ENCODE results near the gene PRPF18. TPM values are rescaled to one million over a fixed set of nuclear protein-coding genes. Genes with fewer than 3 reads are reported as not detected.

Gene PRPF18
- polyA plus RNA-seq, 2 donors: 6.6 to 13.4 TPM

DNA sequence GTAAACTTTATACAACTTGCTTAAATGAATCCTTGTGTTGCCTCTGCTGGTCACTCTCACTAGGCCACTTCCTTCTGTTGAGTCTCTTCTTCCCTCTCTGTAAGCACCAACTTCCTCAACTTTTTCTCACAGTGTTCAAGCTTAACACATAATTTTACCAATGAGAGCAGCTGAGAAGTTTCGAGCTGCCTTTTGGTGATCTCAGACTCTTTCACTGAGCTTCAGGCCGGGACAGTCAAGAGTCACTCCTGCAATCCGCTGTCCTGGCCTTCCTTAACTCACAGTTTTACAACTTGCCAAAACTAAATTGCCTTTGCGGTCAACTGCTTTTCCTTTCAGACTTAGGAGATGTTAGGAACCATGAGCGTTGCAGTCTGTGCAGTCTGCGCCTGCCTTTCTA, 47.4 kb downstream of the PRPF18 start:
- H3K36me3 ChIP-seq (ENCODE audit: control insufficient read depth in 2 of 2, insufficient read depth in 2 of 2, low read length in 1 of 2): peaks cover 0 to 5% of the 10 kb centered on the region in 2 donors
- peak overlapping the region in 1 of 2 donors; percentile 19 for H3K27ac ChIP-seq (ENCODE audit: low read depth in 2 of 2, low read length in 1 of 2)
- 81% methylated on average over 6 of the region's 6 CpGs for WGBS, 2 donors
- no peaks in the 10 kb centered on the region for H3K27me3 ChIP-seq (ENCODE audit: control insufficient read depth in 1 of 2, insufficient read depth in 2 of 2, low read length in 2 of 2)
- no peaks in the 10 kb centered on the region for H3K9me3 ChIP-seq (ENCODE audit: control insufficient read depth in 2 of 2, insufficient read depth in 1 of 2, low read depth in 1 of 2, low read length in 1 of 2)
- no peak overlapping the region for H3K4me3 ChIP-seq (ENCODE audit: low read depth in 1 of 2, low read length in 2 of 2)
- H3K4me1 ChIP-seq (ENCODE audit: control insufficient read depth in 2 of 2, insufficient read depth in 2 of 2, low read length in 1 of 2): no peaks in the 10 kb centered on the region

DNA sequence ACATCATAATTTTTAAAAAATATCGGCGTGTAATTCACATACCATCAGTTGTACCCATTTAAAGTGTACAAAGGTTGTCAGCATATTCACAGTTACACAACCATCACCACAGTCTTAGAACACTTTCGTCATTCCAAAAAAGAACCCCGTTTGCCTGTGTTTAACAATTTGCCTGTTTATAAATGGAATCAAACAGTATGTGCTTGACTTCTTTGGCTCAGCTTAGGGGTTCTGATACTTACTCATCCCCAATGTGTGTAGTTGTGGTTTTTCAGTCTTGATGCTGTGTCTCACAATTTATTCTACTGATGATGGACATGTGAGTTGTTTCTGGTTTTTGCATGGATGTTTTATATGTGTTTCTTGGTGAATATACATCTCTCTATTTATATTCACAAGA, 50.0 kb downstream of the PRPF18 start:
- H3K36me3 ChIP-seq (ENCODE audit: control insufficient read depth in 2 of 2, insufficient read depth in 2 of 2, low read length in 1 of 2): peaks cover 0 to 3% of the 10 kb centered on the region in 2 donors
- no peaks in the 10 kb centered on the region for H3K27me3 ChIP-seq (ENCODE audit: control insufficient read depth in 1 of 2, insufficient read depth in 2 of 2, low read length in 2 of 2)
- no peak overlapping the region for H3K4me3 ChIP-seq (ENCODE audit: low read depth in 1 of 2, low read length in 2 of 2)
- peaks cover 0 to under 1% of the 10 kb centered on the region in 2 donors for H3K9me3 ChIP-seq (ENCODE audit: control insufficient read depth in 2 of 2, insufficient read depth in 1 of 2, low read depth in 1 of 2, low read length in 1 of 2)
- 89 to 91% methylated on average over 4 of the region's 4 CpGs for WGBS, 2 donors
- H3K27ac ChIP-seq (ENCODE audit: low read depth in 2 of 2, low read length in 1 of 2): no peak overlapping the region
- H3K4me1 ChIP-seq (ENCODE audit: control insufficient read depth in 2 of 2, insufficient read depth in 2 of 2, low read length in 1 of 2): no peaks in the 10 kb centered on the region

DNA sequence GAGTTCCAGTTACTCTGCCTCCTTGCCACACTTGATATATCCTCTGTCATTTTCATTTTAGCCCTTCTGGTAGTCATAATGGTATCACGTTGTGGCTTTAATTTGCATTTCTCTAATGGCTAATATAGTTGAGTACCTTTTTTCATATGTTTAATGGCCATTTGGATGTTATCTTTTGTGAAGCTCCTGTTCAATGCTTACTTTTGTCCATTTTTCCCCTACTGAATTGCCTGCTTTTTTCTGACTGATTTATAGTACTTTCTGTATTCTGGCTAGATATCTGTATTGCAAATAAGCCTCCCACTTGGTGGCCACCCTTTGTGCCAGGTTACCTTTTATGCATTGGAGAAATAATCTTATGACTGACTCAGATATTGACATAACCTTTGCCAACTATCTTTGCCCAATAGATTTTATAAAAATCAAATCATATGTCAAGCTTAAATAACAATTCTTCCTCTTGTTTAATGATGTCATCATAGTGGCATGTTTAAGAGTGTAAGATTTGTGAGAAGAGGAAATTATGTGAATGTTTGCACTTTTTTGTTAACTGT, 50.6 kb downstream of the PRPF18 start:
- Histone ChIP-seq H3K27me3 (ENCODE audit: control insufficient read depth in 1 of 2, insufficient read depth in 2 of 2, low read length in 2 of 2) (no peaks in the 10 kb centered on the region), H3K4me1 (ENCODE audit: control insufficient read depth in 2 of 2, insufficient read depth in 2 of 2, low read length in 1 of 2) (no peaks in the 10 kb centered on the region), H3K36me3 (ENCODE audit: control insufficient read depth in 2 of 2, insufficient read depth in 2 of 2, low read length in 1 of 2) (peaks cover 0 to 3% of the 10 kb centered on the region in 2 donors), H3K4me3 (ENCODE audit: low read depth in 1 of 2, low read length in 2 of 2) (no peak overlapping the region), H3K27ac (ENCODE audit: low read depth in 2 of 2, low read length in 1 of 2) (no peak overlapping the region), H3K9me3 (ENCODE audit: control insufficient read depth in 2 of 2, insufficient read depth in 1 of 2, low read depth in 1 of 2, low read length in 1 of 2) (peaks cover 0 to 3% of the 10 kb centered on the region in 2 donors)
- WGBS, 2 donors: 75 to 84% methylated on average over 1 of the region's 1 CpG

DNA sequence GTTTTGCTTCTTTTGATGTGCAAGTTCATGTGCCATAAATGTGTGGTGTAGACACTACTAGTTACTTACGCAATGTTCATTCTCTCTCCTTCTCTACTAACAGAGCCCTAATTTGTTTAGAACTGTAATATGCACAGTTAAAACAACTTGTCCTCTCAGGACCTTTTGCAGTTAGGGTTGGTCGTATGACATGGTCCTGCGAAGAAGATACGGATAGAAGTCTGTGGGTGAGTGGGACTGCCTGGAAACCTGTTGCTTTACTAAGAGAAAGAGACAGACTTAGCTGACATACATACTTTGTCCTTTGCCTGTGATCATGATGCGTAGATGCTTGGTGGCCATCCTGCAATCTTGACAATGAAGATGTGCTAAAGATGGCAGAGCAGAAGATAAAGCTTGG, 51.1 kb downstream of the PRPF18 start:
- 91 to 95% methylated on average over 5 of the region's 5 CpGs for WGBS, 2 donors
- H3K36me3 ChIP-seq (ENCODE audit: control insufficient read depth in 2 of 2, insufficient read depth in 2 of 2, low read length in 1 of 2): peaks cover 0 to 3% of the 10 kb centered on the region in 2 donors

DNA sequence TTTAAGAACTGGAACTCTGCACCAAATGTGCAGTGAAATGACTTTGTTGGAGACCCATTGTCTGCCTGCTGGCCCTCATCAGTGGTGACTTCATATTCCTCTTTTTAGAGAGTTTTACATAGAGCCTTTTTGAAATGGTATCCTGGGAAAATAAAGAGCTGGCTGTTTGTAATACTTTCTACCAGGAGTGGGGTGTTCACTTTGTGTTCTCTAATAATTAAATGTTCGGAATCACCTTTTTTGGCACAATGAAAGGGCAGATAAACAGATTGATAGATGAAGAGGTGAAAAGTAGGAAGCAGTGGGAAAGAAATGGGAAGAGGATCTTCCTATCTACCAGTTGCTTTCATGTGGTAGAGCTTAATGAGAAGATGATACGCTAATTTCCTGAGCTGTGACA, 55.5 kb downstream of the PRPF18 start:
- Histone ChIP-seq H3K4me3 (ENCODE audit: low read depth in 1 of 2, low read length in 2 of 2) (no peak overlapping the region), H3K9me3 (ENCODE audit: control insufficient read depth in 2 of 2, insufficient read depth in 1 of 2, low read depth in 1 of 2, low read length in 1 of 2) (peaks cover 3 to 4% of the 10 kb centered on the region in 2 donors), H3K27me3 (ENCODE audit: control insufficient read depth in 1 of 2, insufficient read depth in 2 of 2, low read length in 2 of 2) (no peaks in the 10 kb centered on the region), H3K36me3 (ENCODE audit: control insufficient read depth in 2 of 2, insufficient read depth in 2 of 2, low read length in 1 of 2) (peaks cover 13 to 14% of the 10 kb centered on the region in 2 donors), H3K4me1 (ENCODE audit: control insufficient read depth in 2 of 2, insufficient read depth in 2 of 2, low read length in 1 of 2) (no peaks in the 10 kb centered on the region), H3K27ac (ENCODE audit: low read depth in 2 of 2, low read length in 1 of 2) (no peak overlapping the region)
- 97 to 100% methylated on average over 2 of the region's 2 CpGs for WGBS, 2 donors

More for the DNA sequence above, 51.1 kb downstream of the PRPF18 start:
- Histone ChIP-seq H3K9me3 (ENCODE audit: control insufficient read depth in 2 of 2, insufficient read depth in 1 of 2, low read depth in 1 of 2, low read length in 1 of 2) (peaks cover 3 to 4% of the 10 kb centered on the region in 2 donors), H3K4me3 (ENCODE audit: low read depth in 1 of 2, low read length in 2 of 2) (no peak overlapping the region), H3K4me1 (ENCODE audit: control insufficient read depth in 2 of 2, insufficient read depth in 2 of 2, low read length in 1 of 2) (no peaks in the 10 kb centered on the region), H3K27ac (ENCODE audit: low read depth in 2 of 2, low read length in 1 of 2) (no peak overlapping the region), H3K27me3 (ENCODE audit: control insufficient read depth in 1 of 2, insufficient read depth in 2 of 2, low read length in 2 of 2) (no peaks in the 10 kb centered on the region)

DNA sequence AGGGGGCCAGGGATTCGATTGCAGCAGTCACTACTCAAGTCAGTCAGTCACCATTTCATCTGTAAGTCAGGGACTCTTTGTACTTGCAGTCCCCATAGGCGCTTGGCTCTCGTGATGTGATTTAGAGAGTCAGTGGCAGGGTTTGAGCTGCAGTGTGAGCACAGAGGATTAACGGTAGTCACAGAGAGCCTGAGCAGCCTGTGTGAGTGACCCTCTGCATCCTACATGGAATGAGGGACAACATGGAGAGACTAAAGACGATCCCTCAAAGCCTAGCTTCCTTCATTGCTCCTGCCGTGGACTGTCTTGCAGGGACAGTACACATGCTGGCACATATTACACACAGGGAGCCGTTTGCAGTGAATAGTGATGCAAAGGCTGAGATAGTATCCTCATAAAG, 56.3 kb downstream of the PRPF18 start:
- no peaks in the 10 kb centered on the region for H3K4me1 ChIP-seq (ENCODE audit: control insufficient read depth in 2 of 2, insufficient read depth in 2 of 2, low read length in 1 of 2)
- H3K36me3 ChIP-seq (ENCODE audit: control insufficient read depth in 2 of 2, insufficient read depth in 2 of 2, low read length in 1 of 2): peaks cover 13 to 14% of the 10 kb centered on the region in 2 donors
- 89 to 92% methylated on average over 7 of the region's 7 CpGs for WGBS, 2 donors

DNA sequence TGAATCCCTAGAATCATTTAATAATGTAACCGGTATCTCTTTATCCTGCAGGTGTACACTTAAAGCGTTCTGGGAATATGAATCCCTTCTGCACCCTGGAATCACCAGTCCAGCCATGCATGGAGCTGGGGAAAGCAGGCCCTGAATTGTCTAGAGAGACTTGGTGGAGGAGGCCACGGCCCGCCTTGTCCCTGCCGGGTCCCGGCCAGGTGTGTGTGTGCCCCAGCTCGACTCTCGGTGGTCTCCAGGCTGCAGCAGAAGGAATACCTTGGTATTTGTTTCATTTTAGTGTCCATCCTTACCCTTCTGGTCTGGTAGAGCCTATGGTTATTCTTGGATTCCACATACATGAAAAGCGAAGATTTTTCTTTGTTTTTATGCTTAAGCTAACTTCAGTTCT, 58.1 kb downstream of the PRPF18 start:
- 95 to 96% methylated on average over 9 of the region's 9 CpGs for WGBS, 2 donors
- peaks cover 3 to 4% of the 10 kb centered on the region in 2 donors for H3K9me3 ChIP-seq (ENCODE audit: control insufficient read depth in 2 of 2, insufficient read depth in 1 of 2, low read depth in 1 of 2, low read length in 1 of 2)
- no peaks in the 10 kb centered on the region for H3K4me1 ChIP-seq (ENCODE audit: control insufficient read depth in 2 of 2, insufficient read depth in 2 of 2, low read length in 1 of 2)
- H3K4me3 ChIP-seq (ENCODE audit: low read depth in 1 of 2, low read length in 2 of 2): no peak overlapping the region
- no peak overlapping the region for H3K27ac ChIP-seq (ENCODE audit: low read depth in 2 of 2, low read length in 1 of 2)
- peaks cover 18 to 21% of the 10 kb centered on the region in 2 donors for H3K36me3 ChIP-seq (ENCODE audit: control insufficient read depth in 2 of 2, insufficient read depth in 2 of 2, low read length in 1 of 2)
- no peaks in the 10 kb centered on the region for H3K27me3 ChIP-seq (ENCODE audit: control insufficient read depth in 1 of 2, insufficient read depth in 2 of 2, low read length in 2 of 2)

More for the DNA sequence above, 56.3 kb downstream of the PRPF18 start:
- Histone ChIP-seq H3K9me3 (ENCODE audit: control insufficient read depth in 2 of 2, insufficient read depth in 1 of 2, low read depth in 1 of 2, low read length in 1 of 2) (peaks cover 3 to 4% of the 10 kb centered on the region in 2 donors), H3K4me3 (ENCODE audit: low read depth in 1 of 2, low read length in 2 of 2) (no peak overlapping the region), H3K27me3 (ENCODE audit: control insufficient read depth in 1 of 2, insufficient read depth in 2 of 2, low read length in 2 of 2) (no peaks in the 10 kb centered on the region), H3K27ac (ENCODE audit: low read depth in 2 of 2, low read length in 1 of 2) (no peak overlapping the region)

DNA sequence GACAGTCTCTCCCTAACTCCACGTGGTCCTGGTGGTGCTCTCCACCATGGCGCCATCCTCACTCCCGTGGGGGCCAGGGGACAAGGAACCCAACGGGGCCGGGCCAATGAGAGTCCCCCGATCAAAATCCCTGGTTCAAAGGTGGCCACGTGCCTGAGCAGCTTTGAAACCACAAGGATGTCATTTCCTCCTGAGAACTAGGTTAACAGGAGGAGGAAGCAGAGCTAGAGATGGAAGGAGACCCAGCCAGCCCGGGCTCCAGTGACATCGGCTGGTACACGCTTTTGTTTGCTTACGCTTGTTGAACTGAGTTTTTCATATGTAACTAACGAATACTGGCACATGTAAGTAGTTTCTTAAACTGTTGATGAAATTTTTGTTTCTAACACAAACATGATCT, 61.7 kb downstream of the PRPF18 start:
- Histone ChIP-seq H3K9me3 (ENCODE audit: control insufficient read depth in 2 of 2, insufficient read depth in 1 of 2, low read depth in 1 of 2, low read length in 1 of 2) (no peaks in the 10 kb centered on the region), H3K36me3 (ENCODE audit: control insufficient read depth in 2 of 2, insufficient read depth in 2 of 2, low read length in 1 of 2) (peaks cover 27 to 31% of the 10 kb centered on the region in 2 donors), H3K4me1 (ENCODE audit: control insufficient read depth in 2 of 2, insufficient read depth in 2 of 2, low read length in 1 of 2) (no peaks in the 10 kb centered on the region), H3K27ac (ENCODE audit: low read depth in 2 of 2, low read length in 1 of 2) (no peak overlapping the region), H3K27me3 (ENCODE audit: control insufficient read depth in 1 of 2, insufficient read depth in 2 of 2, low read length in 2 of 2) (no peaks in the 10 kb centered on the region), H3K4me3 (ENCODE audit: low read depth in 1 of 2, low read length in 2 of 2) (no peak overlapping the region)
- 85 to 90% methylated on average over 12 of the region's 12 CpGs for whole genome bisulfite sequencing, 2 donors

DNA sequence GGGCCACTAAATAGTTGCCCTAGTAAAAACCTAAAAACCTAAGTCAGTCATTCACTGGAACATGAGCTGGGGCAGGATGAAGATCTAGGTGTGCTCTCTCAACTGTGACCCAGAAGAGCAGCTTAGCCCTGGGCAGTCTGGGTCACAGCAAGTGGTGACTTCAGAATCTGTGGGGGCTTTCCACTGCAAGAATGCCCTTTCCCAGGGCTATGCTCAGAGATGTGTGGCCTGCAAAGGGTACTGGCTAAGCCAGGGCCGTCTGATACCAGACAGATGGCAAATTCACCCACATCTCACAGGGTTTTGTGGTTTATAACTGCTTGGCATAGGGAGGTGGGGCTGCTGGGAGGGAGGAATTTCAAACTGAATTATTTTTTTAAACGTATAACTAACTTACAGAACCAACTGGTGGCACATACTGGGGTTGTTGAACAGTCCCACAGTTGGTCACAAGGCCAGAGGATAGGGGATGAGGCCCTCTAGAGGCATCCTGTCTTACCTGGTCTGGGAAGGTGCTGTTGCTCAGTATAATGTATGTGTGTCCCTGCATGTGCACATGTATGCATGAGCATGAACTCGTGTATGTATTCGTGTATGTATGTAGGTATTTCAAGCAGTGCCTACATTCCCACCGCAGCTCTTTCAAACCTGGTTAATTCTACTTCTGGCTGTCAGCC, 63.2 kb downstream of the PRPF18 start:
- WGBS, 2 donors: 74 to 80% methylated on average over 5 of the region's 5 CpGs
- peaks cover 31 to 39% of the 10 kb centered on the region in 2 donors for H3K36me3 ChIP-seq (ENCODE audit: control insufficient read depth in 2 of 2, insufficient read depth in 2 of 2, low read length in 1 of 2)
- H3K27ac ChIP-seq (ENCODE audit: low read depth in 2 of 2, low read length in 1 of 2): no peak overlapping the region
- no peaks in the 10 kb centered on the region for H3K9me3 ChIP-seq (ENCODE audit: control insufficient read depth in 2 of 2, insufficient read depth in 1 of 2, low read depth in 1 of 2, low read length in 1 of 2)
- no peak overlapping the region for H3K4me3 ChIP-seq (ENCODE audit: low read depth in 1 of 2, low read length in 2 of 2)
- H3K27me3 ChIP-seq (ENCODE audit: control insufficient read depth in 1 of 2, insufficient read depth in 2 of 2, low read length in 2 of 2): no peaks in the 10 kb centered on the region
- H3K4me1 ChIP-seq (ENCODE audit: control insufficient read depth in 2 of 2, insufficient read depth in 2 of 2, low read length in 1 of 2): peaks cover 0 to 2% of the 10 kb centered on the region in 2 donors

DNA sequence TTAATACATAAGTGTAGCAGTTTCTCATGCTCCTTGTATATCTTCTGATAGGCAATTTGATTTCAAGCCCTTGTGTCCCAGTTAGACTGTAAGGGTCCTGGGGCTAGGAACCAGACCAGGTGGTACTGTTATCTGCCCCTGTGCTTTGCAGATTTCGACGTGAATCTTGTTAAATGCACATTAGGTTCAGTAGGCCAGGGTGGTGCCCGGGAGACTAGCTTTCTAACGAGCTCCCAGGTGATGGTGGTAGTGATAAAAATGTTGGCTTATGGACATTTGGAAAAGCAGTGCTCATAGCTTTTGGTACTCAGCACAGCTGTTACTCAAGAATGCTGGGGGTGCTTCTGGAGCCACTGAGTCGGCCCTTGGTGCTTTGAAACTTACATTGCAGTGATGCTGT, 64.2 kb downstream of the PRPF18 start:
- Histone ChIP-seq H3K27me3 (ENCODE audit: control insufficient read depth in 1 of 2, insufficient read depth in 2 of 2, low read length in 2 of 2) (no peaks in the 10 kb centered on the region), H3K4me1 (ENCODE audit: control insufficient read depth in 2 of 2, insufficient read depth in 2 of 2, low read length in 1 of 2) (peaks cover 0 to 2% of the 10 kb centered on the region in 2 donors), H3K36me3 (ENCODE audit: control insufficient read depth in 2 of 2, insufficient read depth in 2 of 2, low read length in 1 of 2) (peaks cover 25 to 41% of the 10 kb centered on the region in 2 donors), H3K27ac (ENCODE audit: low read depth in 2 of 2, low read length in 1 of 2) (no peak overlapping the region), H3K4me3 (ENCODE audit: low read depth in 1 of 2, low read length in 2 of 2) (no peak overlapping the region), H3K9me3 (ENCODE audit: control insufficient read depth in 2 of 2, insufficient read depth in 1 of 2, low read depth in 1 of 2, low read length in 1 of 2) (no peaks in the 10 kb centered on the region)
- WGBS, 2 donors: 85 to 86% methylated on average over 5 of the region's 5 CpGs

Measured in esophagus (tissue), 2 donors.